ENCODE results near the gene MED6. TPM values are rescaled to one million over a fixed set of nuclear protein-coding genes. Genes with fewer than 3 reads are reported as not detected.

Gene MED6
- total and polyA plus RNA-seq, 2 of the 13 experiments (the other 11 are each of a cell fraction or from before 2014, with no cell fraction given): 44.8 to 47.8 TPM

GRCh38 chr14:70597731-70598130 is 2.7 kb downstream of the MED6 start (continued):
- TF ChIP-seq E2F2 (CRISPR knock-in tag; IDR thresholded peaks at IDR 0.05; ENCODE audit: borderline replicate concordance): no peak
- TF ChIP-seq DZIP1 (CRISPR knock-in tag; IDR thresholded peaks at IDR 0.05): no peak
- TF ChIP-seq HBP1 (CRISPR knock-in tag; IDR thresholded peaks at IDR 0.05; ENCODE audit: low read depth): no peak
- no peak for TF ChIP-seq TRIM22 (IDR thresholded peaks at IDR 0.05)
- TF ChIP-seq ZNF501 (CRISPR knock-in tag; IDR thresholded peaks at IDR 0.05): no peak
- TF ChIP-seq ZNF75D (CRISPR knock-in tag; IDR thresholded peaks at IDR 0.05; ENCODE audit: borderline replicate concordance): no peak
- no peak for TF ChIP-seq NCOA2 (CRISPR knock-in tag; IDR thresholded peaks at IDR 0.05)
- TF ChIP-seq TOE1 (CRISPR knock-in tag; IDR thresholded peaks at IDR 0.05): no peak

All from HepG2 (cell line).